Stimulated activated naive CD4-positive, alpha-beta T cell (primary cell): ENCODE results near the gene ATF4.

ENCODE experiments used
- DNase-seq, 6 experiments: peaks; one replicate each; lab custom pipeline; 2025; lab: John Stamatoyannopoulos, UW

ATF4 gene

GRCh38 chr22:39520226-39521105, at the start of gene ATF4:
TSS of gene ATF4 (plus strand) at chr22:39520562. CDS start at chr22:39521446, 884 bp downstream.
- DNase-seq = peak; percentile 90 to 97 (median 94)

GRCh38 chr22:39471381-39472141, 48.8 kb upstream of the ATF4 start:
- DNase-seq = no peak

GRCh38 chr22:39472570-39473556, 47.5 kb upstream of the ATF4 start:
- no peak for DNase-seq

GRCh38 chr22:39473851-39474250, 46.5 kb upstream of the ATF4 start:
- no peak for DNase-seq

- DNase-seq = no peak
These were observed 45.8 kb upstream of the ATF4 start for GRCh38 chr22:39474351-39475111.

GRCh38 chr22:39475337-39475736, 45.0 kb upstream of the ATF4 start:
- no peak for DNase-seq

- no peak for DNase-seq
These were observed 44.5 kb upstream of the ATF4 start for GRCh38 chr22:39475902-39476301.

- no peak for DNase-seq
These were observed 43.7 kb upstream of the ATF4 start for GRCh38 chr22:39476664-39477063.

- no peak for DNase-seq
These were observed 42.8 kb upstream of the ATF4 start for GRCh38 chr22:39477542-39477941.

- peak in 2 of 6 experiments; percentile 14 to 25 for DNase-seq
These were observed 41.9 kb upstream of the ATF4 start for GRCh38 chr22:39478441-39478850.

GRCh38 chr22:39479254-39479653, 41.1 kb upstream of the ATF4 start:
- no peak for DNase-seq

- DNase-seq = no peak
These were observed 39.8 kb upstream of the ATF4 start for GRCh38 chr22:39480557-39480956.

GRCh38 chr22:39481054-39481453, 39.3 kb upstream of the ATF4 start:
- no peak for DNase-seq

GRCh38 chr22:39481595-39481994, 38.8 kb upstream of the ATF4 start:
- DNase-seq = no peak

- no peak for DNase-seq
These were observed 37.6 kb upstream of the ATF4 start for GRCh38 chr22:39482768-39483167.

GRCh38 chr22:39486951-39487825, 33.2 kb upstream of the ATF4 start:
- no peak for DNase-seq

- DNase-seq = no peak
These were observed 32.4 kb upstream of the ATF4 start for GRCh38 chr22:39487826-39488520.

GRCh38 chr22:39488563-39489083, 31.7 kb upstream of the ATF4 start:
- DNase-seq = no peak
